H9 (cell line): ENCODE measurements around the gene GPR176. TPM values are rescaled to one million over a fixed set of nuclear protein-coding genes. Genes with fewer than 3 reads are reported as not detected.
A peak's percentile ranks its signal among the peaks of the same experiment; 100 is the strongest.

Experiments used
- DNase-seq: peaks from one replicate; pipeline ENCODE4 v3.0.0-alpha.2; 2017
- H2AFZ ChIP-seq: one replicate; pipeline ENCODE4 v1.6.1; 2013; ENCODE audit warnings: mild to moderate bottlenecking, low read length, control low read depth, moderate library complexity
- H2AK5ac ChIP-seq: 2 replicates; pipeline ENCODE4 v1.6.1; 2013; ENCODE audit warnings: low read length, control low read depth, mixed read lengths; ENCODE audit not compliant: insufficient read length
- H2BK120ac ChIP-seq: one replicate; pipeline ENCODE4 v1.6.1; 2013; ENCODE audit warnings: low read depth, mild to moderate bottlenecking, low read length, control low read depth, inconsistent platforms; ENCODE audit not compliant: poor library complexity, severe bottlenecking
- H2BK12ac ChIP-seq: 2 replicates; pipeline ENCODE4 v1.6.1; 2013; ENCODE audit warnings: low read length, control low read depth, mixed read lengths, low read depth; ENCODE audit not compliant: insufficient read length
- H2BK15ac ChIP-seq: 2 replicates; pipeline ENCODE4 v1.6.1; 2013; ENCODE audit warnings: low read depth, low read length, control low read depth
- H2BK20ac ChIP-seq: one replicate; pipeline ENCODE4 v1.6.1; 2013; ENCODE audit warnings: low read depth, mild to moderate bottlenecking, low read length, control low read depth, inconsistent platforms; ENCODE audit not compliant: poor library complexity, severe bottlenecking
- H2BK5ac ChIP-seq: 2 replicates; pipeline ENCODE4 v1.6.1; 2013; ENCODE audit warnings: low read length, control low read depth, mixed read lengths; ENCODE audit not compliant: insufficient read length
- H3K14ac ChIP-seq: 2 replicates; pipeline ENCODE4 v1.6.1; 2013; ENCODE audit warnings: low read length, control low read depth; ENCODE audit not compliant: insufficient read depth
- H3K18ac ChIP-seq: 2 replicates; pipeline ENCODE4 v1.6.1; 2013; ENCODE audit warnings: low read depth, mild to moderate bottlenecking, mixed read lengths, low read length, control low read depth; ENCODE audit not compliant: insufficient read length
- H3K23ac ChIP-seq: 2 replicates; pipeline ENCODE4 v1.6.1; 2013; ENCODE audit warnings: low read length, control low read depth, mixed read lengths, low read depth; ENCODE audit not compliant: insufficient read length
- H3K23me2 ChIP-seq: 2 replicates; pipeline ENCODE4 v1.6.1; 2013; ENCODE audit warnings: low read depth, mild to moderate bottlenecking, mixed read lengths, low read length, control low read depth; ENCODE audit not compliant: insufficient read length, poor library complexity, severe bottlenecking
- H3K27ac ChIP-seq: 2 replicates; pipeline ENCODE4 v1.5.1; 2013; ENCODE audit warnings: low read length, control low read depth, mixed read lengths, low read depth; ENCODE audit not compliant: insufficient read length
- H3K27me3 ChIP-seq: 2 replicates; pipeline ENCODE4 v1.6.1; 2013; ENCODE audit warnings: low read length, control low read depth, inconsistent platforms; ENCODE audit not compliant: insufficient read depth
- H3K4ac ChIP-seq: 2 replicates; pipeline ENCODE4 v1.6.1; 2013; ENCODE audit warnings: low read depth, mild to moderate bottlenecking, control low read depth, inconsistent platforms, low read length, moderate library complexity
- H3K4me1 ChIP-seq: 2 replicates; pipeline ENCODE4 v1.6.1; 2013; ENCODE audit warnings: low read length, control low read depth, inconsistent platforms; ENCODE audit not compliant: insufficient read depth
- H3K4me2 ChIP-seq: 2 replicates; pipeline ENCODE4 v1.6.1; 2013; ENCODE audit warnings: low read length, control low read depth, mixed read lengths; ENCODE audit not compliant: insufficient read length, insufficient read depth
- H3K56ac ChIP-seq: 2 replicates; pipeline ENCODE4 v1.6.1; 2013; ENCODE audit warnings: low read depth, mild to moderate bottlenecking, mixed read lengths, low read length, control low read depth; ENCODE audit not compliant: insufficient read length
- H3K79me1 ChIP-seq: 2 replicates; pipeline ENCODE4 v1.6.1; 2013; ENCODE audit warnings: low read depth, mild to moderate bottlenecking, moderate library complexity, low read length, control low read depth, inconsistent platforms; ENCODE audit not compliant: insufficient read depth, poor library complexity, severe bottlenecking
- H3K79me2 ChIP-seq: 2 replicates; pipeline ENCODE4 v1.6.1; 2013; ENCODE audit warnings: low read length, control low read depth, inconsistent platforms; ENCODE audit not compliant: insufficient read depth
- H3K9ac ChIP-seq: 2 replicates; pipeline ENCODE4 v1.6.1; 2013; ENCODE audit warnings: low read length, control low read depth, mixed read lengths; ENCODE audit not compliant: insufficient read length; ENCODE audit errors: extremely low read depth
- H3K9me3 ChIP-seq: one replicate; pipeline ENCODE4 v1.6.1; 2013; ENCODE audit warnings: low read depth, low read length, inconsistent platforms; ENCODE audit not compliant: control insufficient read depth
- H3T11ph ChIP-seq: one replicate; pipeline ENCODE4 v1.6.1; 2013; ENCODE audit warnings: mild to moderate bottlenecking, low read length, control low read depth, inconsistent platforms
- H4K20me1 ChIP-seq: one replicate; pipeline ENCODE4 v1.6.1; 2013; ENCODE audit not compliant: control insufficient read depth, insufficient read length, insufficient read depth
- H4K5ac ChIP-seq: 2 replicates; pipeline ENCODE4 v1.6.1; 2013; ENCODE audit warnings: low read depth, mild to moderate bottlenecking, mixed read lengths, low read length, control low read depth; ENCODE audit not compliant: insufficient read length
- H4K8ac ChIP-seq: replicated peaks from 2 replicates; pipeline ENCODE4 v1.6.1; 2013; ENCODE audit warnings: low read length, control low read depth, mixed read lengths, low read depth; ENCODE audit not compliant: insufficient read length
- H4K91ac ChIP-seq: 2 replicates; pipeline ENCODE4 v1.6.1; 2013; ENCODE audit warnings: low read depth, mild to moderate bottlenecking, moderate library complexity, mixed read lengths, low read length, control low read depth; ENCODE audit not compliant: insufficient read length
- H3K27ac Mint-ChIP-seq, 3 experiments: 2 replicates in 2 of 3; 3 replicates in 1 of 3; pipeline ENCODE4 v1.8.0; 2020 to 2021; ENCODE audit warnings: mixed read lengths in 3 of 3, mild to moderate bottlenecking in 1 of 3, moderate library complexity in 1 of 3
- H3K27me3 Mint-ChIP-seq: 2 replicates; pipeline ENCODE4 v1.8.0; 2021; ENCODE audit warnings: low read depth, mild to moderate bottlenecking, moderate library complexity, mixed read lengths
- H3K36me3 Mint-ChIP-seq, 3 experiments: 2 replicates in 2 of 3; 3 replicates in 1 of 3; pipeline ENCODE4 v1.8.0; 2020 to 2021; ENCODE audit warnings: low read depth in 3 of 3, mixed read lengths in 3 of 3; ENCODE audit not compliant: insufficient read depth in 1 of 3
- H3K4me1 Mint-ChIP-seq, 2 experiments: 2 replicates each; pipeline ENCODE4 v1.8.0; 2020; ENCODE audit warnings: mixed read lengths in 2 of 2
- H3K4me3 Mint-ChIP-seq, 2 experiments: 2 replicates in 1 of 2; 3 replicates in 1 of 2; pipeline ENCODE4 v1.8.0; 2020 to 2021; ENCODE audit warnings: mild to moderate bottlenecking in 2 of 2, mixed read lengths in 2 of 2, moderate library complexity in 1 of 2
- H3K9me3 Mint-ChIP-seq, 2 experiments: 2 replicates in 1 of 2; 3 replicates in 1 of 2; pipeline ENCODE4 v1.8.0; 2020; ENCODE audit warnings: mild to moderate bottlenecking in 2 of 2, mixed read lengths in 2 of 2, moderate library complexity in 1 of 2
- WGBS: extraction: QIAGEN DNeasy Blood & Tissue Kit; methylation state at CpG from one replicate; pipeline ENCODE4 v1.1.7; 2013; ENCODE audit warnings: missing lambda C conversion rate, low lambda C conversion rate, mixed read lengths; ENCODE audit not compliant: insufficient read length; ENCODE audit errors: extremely low coverage; 5-methylcytosine and 5-hydroxymethylcytosine counted together
- total RNA-seq: library from RNA; stranded (reverse); gene quantifications from 2 replicates; pipeline ENCODE4 v1.2.1, GENCODE V29; 2021
- TF ChIP-seq, protein P1 (sequence below): fragments of 200-600 bp; sonication (generic); conservative IDR thresholded peaks from 3 replicates; pipeline ENCODE4 v1.8.0; 2021; ENCODE audit warnings: antibody characterized with exemption, mild to moderate bottlenecking

Gene GPR176
- total RNA-seq, 1 experiment from 2014 or later, result 132 TPM

DNA sequence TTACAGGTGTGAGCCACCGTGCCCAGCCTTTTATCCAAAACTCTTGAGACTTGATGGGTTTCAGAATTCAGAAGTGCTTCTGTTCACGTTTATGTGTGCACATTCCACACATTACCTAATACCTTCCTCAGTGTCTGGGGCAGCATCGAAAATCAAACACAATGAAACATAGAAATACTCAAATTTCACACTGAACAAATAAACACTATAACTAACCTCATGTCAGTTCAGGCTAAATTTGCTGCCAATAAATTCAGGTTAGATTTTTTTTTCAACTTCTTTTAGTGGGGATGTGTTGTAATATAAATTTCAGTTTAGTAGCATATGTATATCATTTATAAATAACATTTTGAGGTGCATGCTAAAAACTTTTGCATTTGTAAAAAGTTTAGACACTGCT, 16.6 kb upstream of the GPR176 start:
- no peak overlapping the region for H3K27ac ChIP-seq
- no peak overlapping the region for H3K14ac ChIP-seq
- WGBS, result no CpG with 5 or more reads among the region's 3 CpGs
- H3K9ac ChIP-seq, result no peak overlapping the region
- no peak overlapping the region for H2AFZ ChIP-seq
- no peaks in the 10 kb centered on the region for H3K9me3 Mint-ChIP-seq
- H3K27ac Mint-ChIP-seq, result peak overlapping the region in 2 of 3 experiments; percentile 22 to 24; a peak in 3 of 7 replicates
- no peak overlapping the region for H2BK12ac ChIP-seq
- H4K20me1 ChIP-seq, result no peaks in the 10 kb centered on the region
- H3K4me1 Mint-ChIP-seq, result peaks cover 44 to 50% of the 10 kb centered on the region in 2 experiments
- H3K36me3 Mint-ChIP-seq, result peaks cover 24 to 41% (median 40%) of the 10 kb centered on the region in 3 experiments; a peak in 6 of 7 replicates
- no peak overlapping the region for H4K5ac ChIP-seq
- H3K79me1 ChIP-seq, result peaks cover 6% of the 10 kb centered on the region
- peak overlapping the region; percentile 28 for H3K4me2 ChIP-seq
- H2AK5ac ChIP-seq, result no peak overlapping the region
- DNase-seq, result no peak
- peak overlapping the region in 1 of 2 experiments; percentile 54; a peak in 4 of 5 replicates for H3K4me3 Mint-ChIP-seq
- peaks cover 9% of the 10 kb centered on the region for H3K4me1 ChIP-seq
- H3K23me2 ChIP-seq, result peaks cover 8% of the 10 kb centered on the region
- no peak overlapping the region for H3K23ac ChIP-seq
- H2BK20ac ChIP-seq, result no peak overlapping the region
- H4K91ac ChIP-seq, result no peak overlapping the region
- no peak overlapping the region for H4K8ac ChIP-seq
- H3K18ac ChIP-seq, result no peak overlapping the region
- no peak overlapping the region for H2BK5ac ChIP-seq
- no peaks in the 10 kb centered on the region for H3K27me3 ChIP-seq
- H3K4ac ChIP-seq, result no peak overlapping the region
- no peak overlapping the region for H3K56ac ChIP-seq
- no peaks in the 10 kb centered on the region for H3K9me3 ChIP-seq
- H2BK15ac ChIP-seq, result no peak overlapping the region
- peaks cover 12% of the 10 kb centered on the region; the same call in 1 of the 2 replicates for H3K79me2 ChIP-seq
- no peak overlapping the region for H3T11ph ChIP-seq
- no peaks in the 10 kb centered on the region for H3K27me3 Mint-ChIP-seq
- TF ChIP-seq, protein P1, sequence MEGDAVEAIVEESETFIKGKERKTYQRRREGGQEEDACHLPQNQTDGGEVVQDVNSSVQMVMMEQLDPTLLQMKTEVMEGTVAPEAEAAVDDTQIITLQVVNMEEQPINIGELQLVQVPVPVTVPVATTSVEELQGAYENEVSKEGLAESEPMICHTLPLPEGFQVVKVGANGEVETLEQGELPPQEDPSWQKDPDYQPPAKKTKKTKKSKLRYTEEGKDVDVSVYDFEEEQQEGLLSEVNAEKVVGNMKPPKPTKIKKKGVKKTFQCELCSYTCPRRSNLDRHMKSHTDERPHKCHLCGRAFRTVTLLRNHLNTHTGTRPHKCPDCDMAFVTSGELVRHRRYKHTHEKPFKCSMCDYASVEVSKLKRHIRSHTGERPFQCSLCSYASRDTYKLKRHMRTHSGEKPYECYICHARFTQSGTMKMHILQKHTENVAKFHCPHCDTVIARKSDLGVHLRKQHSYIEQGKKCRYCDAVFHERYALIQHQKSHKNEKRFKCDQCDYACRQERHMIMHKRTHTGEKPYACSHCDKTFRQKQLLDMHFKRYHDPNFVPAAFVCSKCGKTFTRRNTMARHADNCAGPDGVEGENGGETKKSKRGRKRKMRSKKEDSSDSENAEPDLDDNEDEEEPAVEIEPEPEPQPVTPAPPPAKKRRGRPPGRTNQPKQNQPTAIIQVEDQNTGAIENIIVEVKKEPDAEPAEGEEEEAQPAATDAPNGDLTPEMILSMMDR, result no peak
- H2BK120ac ChIP-seq, result no peak overlapping the region
